GM15510 (cell line): ENCODE data around the gene GALNT9.

Source experiments
- POLR2A ChIP-seq: IDR thresholded peaks from 3 replicates; pipeline ENCODE4 v1.6.1; 2011; ENCODE audit warnings: borderline replicate concordance; ENCODE audit not compliant: insufficient read length; ENCODE audit errors: extremely low read depth

GALNT9 gene

DNA sequence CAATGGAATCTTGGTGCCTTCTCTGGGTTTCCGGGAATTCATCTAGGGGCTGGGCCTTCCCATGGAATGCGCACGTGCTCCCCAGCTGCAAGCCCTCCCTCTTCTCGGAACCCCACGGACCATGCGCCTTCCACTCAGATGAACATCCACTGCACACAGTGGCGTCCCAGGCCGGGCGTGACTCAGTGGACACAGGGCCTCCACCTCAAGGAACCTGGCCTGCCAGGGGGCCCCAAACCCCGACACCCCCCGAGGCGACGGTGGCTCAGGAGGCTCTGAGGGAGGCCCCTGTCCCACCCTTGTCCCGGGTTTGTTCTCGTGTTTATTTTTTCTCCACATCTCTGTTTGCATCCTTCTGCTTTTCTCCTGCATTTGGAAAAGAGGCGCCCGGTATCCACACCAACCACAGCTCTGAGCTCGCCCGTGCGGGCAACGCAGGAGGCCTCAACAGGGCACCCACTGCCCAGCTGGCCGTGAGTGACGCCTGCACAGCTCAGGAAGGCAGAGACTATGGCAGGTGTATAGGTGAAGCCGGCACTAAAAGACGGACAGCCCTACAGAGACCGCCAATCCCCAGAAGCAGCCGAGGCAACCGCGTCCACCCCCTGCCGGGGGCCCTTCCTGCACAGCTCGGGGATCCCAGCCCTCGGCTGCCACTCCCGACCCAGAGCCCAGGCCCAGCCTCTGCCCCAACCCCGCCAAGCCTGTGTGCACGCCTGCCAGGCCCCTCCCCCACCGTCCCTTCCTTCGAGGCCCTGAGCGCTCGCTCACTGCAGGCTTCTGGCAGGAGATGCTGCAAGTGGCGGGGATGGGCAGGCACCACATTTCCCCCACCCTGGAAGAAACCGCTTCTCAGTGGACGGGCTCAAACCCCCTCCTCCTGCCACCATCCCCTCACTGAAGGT, 23.8 kb upstream of the GALNT9 start:
- no peak for TF ChIP-seq POLR2A

DNA sequence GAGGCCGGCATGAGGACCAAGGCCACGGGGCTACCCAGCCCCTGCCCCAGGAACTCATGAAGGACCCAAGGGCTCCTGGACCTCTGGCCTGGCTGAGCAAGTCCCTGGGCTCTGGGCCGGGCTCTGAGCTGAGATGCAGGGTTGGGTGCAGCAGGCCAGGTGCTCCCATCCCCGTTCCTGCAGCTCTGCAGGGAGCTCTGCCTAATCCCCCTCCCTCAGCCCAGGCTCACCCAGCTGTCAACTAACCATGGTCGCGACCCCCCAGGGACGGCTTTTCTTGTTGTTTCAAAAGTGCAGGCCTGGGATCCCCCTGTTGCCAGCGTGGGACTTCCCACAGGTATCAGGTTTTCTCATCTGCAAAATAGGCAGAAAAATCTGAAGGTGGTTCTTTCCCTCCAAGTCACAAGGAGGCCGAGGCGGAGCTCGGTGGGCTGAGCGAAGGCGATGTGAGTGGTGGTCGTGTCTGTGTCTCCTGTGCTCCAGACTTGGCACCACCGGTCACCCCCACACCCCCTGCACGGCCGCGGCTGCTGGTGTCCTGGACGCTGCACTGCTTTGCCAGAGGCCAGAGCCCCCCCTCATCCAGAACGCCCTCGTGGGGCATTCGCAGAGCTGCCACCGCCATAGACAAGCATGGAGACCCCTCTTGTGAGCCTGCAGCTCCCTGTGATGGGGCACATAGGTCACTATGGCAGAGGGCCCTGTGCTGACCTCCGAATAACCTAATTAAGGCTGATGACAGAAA, 22.5 kb upstream of the GALNT9 start:
- TF ChIP-seq POLR2A: no peak

DNA sequence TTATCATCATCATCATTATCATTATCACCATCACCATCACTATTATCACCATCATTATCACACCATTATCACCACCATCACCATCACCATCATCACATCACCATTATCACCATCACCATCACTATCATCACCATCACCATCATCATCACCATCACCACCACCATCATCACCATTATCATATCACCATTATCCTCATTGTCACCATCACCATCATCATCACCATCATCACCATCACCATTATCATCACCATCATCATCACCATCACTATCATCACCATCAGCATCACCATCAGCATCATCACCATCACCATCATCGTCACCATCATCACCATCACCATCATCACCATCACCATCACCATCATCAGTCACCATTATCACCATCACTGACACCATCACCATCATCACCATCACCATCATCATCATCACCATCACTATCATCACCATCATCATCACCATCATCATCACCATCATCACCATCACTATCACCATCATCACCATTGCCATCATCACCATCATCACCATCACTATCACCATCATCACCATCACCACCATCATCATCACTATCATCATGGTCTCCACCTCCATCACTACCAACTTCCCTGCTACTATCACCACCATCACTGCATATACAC, 20.2 kb upstream of the GALNT9 start:
- TF ChIP-seq POLR2A: no peak

DNA sequence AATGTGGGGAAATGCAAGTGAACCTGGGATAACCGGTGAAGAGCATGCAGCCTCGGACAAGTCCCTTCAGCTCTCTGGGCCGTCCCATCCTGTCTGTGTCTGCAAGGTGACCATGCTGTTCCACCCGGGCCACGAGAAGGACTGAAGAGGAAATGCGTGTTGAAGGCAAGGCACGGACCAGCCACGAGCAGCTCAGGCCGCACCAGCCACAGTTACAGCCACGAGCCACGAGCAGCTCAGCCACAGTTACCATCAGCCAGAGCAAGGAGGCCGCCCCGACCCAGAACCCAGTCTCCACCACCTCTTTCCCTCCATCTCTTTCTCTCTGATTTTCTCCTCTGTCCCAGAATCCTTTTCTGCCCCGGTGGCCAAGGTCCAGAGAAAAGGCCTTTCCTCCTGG, 18.8 kb upstream of the GALNT9 start:
- TF ChIP-seq POLR2A: no peak

DNA sequence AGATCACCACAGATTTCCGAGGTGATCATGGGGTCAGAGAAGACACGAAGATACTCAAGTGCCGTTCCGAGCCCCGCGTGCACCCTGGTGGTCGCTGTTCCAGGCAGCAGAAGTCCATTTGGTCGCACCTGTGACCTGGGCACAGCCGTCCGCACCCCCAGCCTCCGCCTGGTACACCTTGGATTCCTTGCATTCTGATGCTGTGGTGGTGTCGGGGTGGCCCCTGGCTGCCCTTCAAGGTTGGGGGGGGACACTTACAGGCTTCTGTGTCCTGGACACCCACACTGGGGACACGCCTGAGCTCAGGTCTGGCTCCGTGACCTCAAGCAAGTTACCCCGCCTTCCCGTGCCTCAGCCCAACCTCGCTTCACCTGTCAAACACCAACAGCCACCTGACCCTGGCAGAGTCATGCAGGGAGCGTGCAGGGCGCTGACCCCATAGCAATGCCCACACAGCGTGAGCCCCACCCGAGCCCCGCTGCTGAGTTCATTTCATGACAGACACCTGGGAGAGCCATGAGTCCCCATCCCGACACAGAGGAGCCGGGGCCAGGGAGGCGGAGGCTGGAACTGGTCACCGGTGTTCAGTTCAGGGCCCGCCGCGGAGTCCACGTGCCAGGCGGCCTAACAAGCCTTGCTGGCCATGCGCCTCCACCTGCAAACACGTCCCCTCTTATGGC, 17.9 kb upstream of the GALNT9 start:
- no peak for TF ChIP-seq POLR2A

DNA sequence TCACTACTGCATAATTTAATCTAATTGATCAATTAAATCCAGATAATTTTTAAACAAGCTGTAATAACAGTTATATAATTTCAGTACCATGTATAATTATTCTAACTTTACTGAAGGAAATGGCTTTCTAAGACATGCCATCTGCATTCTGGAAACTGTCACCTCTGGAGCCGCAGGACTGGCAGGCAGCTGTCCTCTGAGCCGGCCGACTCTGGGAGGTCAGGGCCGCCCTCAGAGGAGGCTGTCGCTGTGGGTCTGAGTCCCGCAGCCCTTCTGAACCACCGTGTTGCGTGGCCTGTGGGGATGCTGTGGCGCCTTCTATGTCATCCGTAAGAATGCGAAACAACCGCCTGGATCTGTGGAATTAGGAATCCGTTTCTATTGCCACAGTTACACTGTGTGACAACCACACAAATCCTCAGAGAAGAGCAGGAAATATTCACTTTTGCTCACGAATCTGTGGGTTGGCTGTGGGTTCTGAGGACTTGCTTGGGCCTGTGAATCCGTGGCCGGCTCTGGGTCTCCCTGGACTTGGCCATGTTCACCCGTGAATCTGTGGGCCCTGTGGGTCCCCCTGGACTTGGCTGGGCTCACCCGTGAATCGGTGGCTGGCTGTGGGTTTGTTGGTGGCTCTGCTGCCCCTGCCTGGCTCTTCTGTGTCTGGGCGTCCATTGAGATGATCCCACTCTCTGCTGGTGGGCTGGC, 17.2 kb upstream of the GALNT9 start:
- no peak for TF ChIP-seq POLR2A

DNA sequence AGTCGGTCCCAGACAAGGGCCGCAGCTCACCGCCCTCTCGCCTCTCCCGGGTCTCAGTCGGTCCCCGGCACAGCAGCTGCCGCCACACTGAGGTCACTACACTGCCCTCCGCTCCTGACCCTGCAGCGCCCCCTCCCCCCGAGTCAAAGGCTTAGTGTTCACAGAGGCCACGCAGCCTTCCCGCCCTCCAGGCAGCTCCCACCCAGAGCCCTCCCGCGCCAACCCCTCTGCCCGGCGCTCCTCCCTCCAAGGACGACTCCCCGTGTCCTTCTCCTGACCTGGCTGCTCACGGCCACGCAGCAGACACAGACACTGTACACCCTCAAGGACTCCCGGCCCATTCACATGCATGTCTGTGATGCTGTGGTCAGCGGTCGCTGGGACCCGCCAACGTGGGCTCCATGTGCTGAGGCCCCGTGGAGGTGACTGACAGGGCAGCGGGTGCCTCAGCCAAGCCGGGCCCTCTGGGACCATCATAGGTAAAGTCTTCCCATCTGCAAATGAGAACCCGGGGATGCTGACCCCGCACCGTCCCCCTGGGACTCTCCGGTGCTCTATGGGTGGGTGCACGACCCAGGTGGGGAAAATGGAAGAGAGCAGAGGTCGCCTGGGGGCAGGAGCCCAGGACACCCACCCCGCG, 16.3 kb upstream of the GALNT9 start:
- TF ChIP-seq POLR2A: no peak

DNA sequence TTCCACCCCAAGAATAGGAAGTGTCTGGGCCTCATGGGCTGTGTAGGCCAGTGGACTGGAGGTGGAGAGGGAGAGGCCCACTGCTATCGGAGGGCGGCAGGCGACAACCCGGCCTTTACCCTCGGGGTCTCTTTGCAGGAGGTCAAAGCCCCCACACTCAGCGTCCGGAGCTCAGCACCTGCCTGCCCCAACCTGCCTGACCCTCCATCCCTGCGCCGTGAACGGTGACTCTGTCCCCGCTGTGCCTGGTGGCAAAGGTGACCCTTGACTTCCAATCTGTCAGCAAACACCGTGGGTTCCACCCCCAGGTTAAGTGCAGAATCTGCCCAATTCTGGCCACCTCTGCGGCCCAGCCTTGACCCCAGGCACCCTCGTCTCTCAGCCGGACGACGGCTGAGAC, 15.7 kb upstream of the GALNT9 start:
- no peak for TF ChIP-seq POLR2A

DNA sequence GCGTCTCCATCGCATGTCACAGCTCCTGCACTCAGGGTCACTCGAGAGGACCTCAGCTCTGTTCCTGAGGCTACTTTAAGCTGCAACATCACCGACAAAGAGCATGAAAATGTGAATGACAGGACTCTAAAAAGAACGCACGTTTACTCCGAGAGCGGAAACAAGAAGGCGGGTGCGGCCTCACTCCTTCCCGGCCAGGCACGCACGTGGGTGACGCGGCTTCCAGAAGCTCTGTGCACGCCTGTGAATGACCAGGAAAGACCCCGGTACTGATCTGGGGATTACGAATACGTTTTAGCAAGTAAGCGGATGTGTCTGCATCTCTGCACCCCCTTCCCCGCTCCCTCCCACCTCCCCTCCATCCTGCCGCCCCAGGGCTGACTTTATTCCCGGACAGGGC, 15.2 kb upstream of the GALNT9 start:
- TF ChIP-seq POLR2A: no peak

DNA sequence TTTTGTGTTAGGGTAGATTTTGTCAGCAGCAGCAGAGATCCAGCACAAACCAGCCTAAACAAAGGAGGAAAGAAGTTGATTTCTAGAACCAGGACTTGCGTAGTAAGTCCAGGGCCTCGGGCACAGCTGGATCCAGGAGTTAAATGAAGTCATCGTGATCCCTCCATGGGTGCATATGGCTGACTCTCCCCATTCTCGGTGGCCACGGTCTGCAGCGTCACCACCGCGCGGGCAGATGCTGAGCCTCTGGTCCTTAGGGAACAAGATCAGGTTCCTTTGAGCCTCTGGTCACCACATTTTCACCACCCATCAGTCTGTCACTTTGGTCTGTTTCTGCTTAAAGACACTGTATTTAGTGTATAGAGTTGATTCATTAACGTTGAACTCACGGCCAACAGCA, 14.8 kb upstream of the GALNT9 start:
- no peak for TF ChIP-seq POLR2A

DNA sequence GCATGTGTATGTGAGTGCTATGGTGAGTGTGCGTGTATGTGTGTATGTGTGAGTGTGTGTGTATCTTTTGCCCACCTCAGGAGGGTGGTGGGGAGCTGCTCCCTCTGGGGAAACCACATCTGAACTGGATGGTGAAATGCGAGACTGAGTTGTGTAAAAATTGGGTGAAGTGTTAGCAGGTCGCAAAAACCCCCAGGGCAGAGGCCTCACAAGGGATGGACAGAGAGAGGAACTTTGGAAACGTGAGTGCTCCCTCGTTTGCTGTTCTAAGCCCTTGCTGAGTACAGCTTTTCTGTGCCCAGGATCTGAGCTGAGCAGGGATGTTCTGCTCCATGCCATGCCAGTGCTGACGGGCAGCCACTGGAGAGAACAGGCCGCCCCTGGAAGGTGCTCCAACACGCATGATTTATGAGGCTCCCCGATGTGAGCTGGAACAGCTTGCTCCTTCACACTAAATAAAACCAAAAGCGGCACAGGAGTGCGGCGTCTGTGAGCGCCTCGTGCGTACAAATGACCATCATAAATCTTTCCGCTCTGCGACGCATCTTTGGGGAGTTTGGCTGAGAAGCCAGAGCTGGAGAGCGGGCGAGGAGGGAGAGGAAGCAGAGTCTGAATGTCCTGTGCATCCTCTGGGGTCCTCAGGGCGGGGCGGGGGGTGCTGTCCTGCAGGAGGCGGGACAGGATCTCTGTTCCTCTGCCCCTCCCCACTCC, 14.1 kb upstream of the GALNT9 start:
- TF ChIP-seq POLR2A: no peak

DNA sequence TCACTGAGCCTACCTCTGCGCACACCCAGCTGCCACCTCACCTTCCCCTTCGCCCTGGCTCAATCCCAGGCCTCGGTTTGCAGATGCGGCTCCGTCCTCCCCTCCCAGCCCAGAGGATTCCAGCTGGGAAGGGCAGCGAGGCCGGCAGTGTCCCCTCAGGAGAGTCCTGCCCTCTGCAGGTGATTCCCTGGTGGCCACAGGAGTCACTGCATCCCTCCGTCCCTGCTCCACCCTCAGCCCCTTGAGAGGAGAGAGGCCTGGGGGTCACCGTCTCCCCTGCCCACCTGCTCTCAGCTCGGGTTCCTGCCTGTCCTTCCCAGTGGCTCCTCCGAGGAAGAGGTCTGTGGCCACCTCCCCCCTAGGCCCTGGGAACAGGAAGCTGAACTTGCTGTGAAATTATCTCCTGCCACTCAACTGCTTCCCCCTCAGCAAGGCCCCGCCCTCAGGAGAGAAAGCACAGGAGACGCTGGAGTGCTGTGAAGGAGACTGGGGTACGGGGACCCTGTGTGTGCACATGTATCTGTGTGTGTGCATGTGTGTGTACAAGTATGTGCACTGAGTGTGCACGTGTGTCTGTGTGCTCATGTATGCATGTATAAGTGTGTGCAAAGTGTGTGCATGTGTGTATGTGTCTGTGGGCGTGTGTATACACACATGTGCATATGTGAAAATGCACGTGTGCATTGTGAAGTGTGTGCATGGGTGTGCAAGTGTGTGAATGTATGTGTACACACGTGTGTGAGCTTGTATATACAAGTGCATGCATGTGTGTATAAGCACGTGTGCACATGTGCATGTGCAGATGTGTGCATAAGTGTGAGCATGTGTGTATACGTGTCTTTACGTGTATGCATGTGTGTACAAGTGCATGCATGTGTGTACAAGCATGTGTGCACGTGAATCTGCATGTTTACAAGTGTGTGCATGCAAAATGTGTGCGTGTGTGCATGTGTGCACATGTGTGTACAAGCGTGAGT, 13.2 kb upstream of the GALNT9 start:
- no peak for TF ChIP-seq POLR2A
